Measurements from ENCODE around the gene SCART1. TPM values are rescaled to one million over a fixed set of nuclear protein-coding genes. Genes with fewer than 3 reads are reported as not detected.

SCART1 gene
- polyA plus RNA-seq, 1 donor: 2.3 TPM

GRCh38 chr10:133445268-133445732 is 8.4 kb upstream of the SCART1 start:
- Histone ChIP-seq H3K27me3 (ENCODE audit: control insufficient read depth, insufficient read depth, low read length) (no peaks in the 10 kb centered on the region), H3K27ac (ENCODE audit: low read length) (no peak overlapping the region), H3K4me1 (ENCODE audit: control insufficient read depth, insufficient read depth, low read length) (no peaks in the 10 kb centered on the region), H3K36me3 (ENCODE audit: control insufficient read depth, insufficient read depth, low read length) (no peaks in the 10 kb centered on the region), H3K9me3 (ENCODE audit: control insufficient read depth, low read depth, low read length) (peaks cover 20% of the 10 kb centered on the region), H3K4me3 (ENCODE audit: low read length) (no peak overlapping the region)
- no peak for DNase-seq
- WGBS (ENCODE audit: insufficient coverage, low lambda C conversion rate): no CpG with 5 or more reads among the region's 22 CpGs

DNA sequence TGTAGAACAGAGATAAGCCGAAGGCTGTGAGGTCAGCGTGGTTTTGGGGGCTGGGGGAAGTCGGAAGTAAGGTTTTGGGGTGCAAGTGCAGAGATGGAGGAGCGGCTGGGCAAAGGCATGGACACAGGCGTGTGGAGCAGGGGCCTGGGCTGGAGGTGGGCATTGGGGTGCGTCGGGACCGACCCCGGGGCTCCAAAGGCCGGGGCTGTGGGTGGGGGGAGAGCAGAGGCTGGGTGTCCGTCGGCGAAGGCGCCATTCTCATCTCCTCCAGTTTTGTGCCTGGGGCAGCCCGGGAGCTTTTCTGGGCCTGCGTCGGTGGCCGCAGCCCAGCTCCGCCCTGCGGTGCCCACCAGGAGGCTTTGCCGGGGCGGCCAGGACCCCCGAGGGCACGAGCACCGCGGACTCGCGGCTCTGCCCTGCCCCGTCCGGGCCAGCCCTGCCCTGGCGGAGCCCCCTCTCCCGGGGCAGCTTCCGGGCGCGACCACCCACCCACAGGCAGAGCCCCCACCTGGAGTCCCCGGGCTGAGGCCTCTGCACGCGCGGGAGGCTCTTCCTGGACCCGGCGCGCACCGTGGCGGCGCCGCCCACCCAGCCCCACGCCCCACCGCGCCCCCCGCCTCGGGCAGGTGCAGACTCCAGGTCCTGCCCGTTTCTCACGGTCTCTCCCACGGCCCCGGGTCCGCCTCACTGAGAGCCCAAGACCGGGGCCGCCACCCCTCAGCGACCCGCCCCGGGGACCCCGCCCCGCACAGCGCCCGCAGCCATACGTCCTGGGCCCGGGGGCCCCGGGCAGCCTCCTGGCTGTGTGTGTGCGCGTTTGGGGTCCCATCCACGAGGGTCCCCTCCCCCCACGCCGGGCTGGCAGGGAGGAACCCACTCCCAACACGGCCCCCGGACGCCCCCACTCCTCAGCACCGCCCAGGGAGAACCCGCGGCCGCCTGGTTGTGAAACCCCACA is 7.7 kb upstream of the SCART1 start:
- Histone ChIP-seq H3K4me1 (ENCODE audit: control insufficient read depth, insufficient read depth, low read length) (no peaks in the 10 kb centered on the region), H3K36me3 (ENCODE audit: control insufficient read depth, insufficient read depth, low read length) (no peaks in the 10 kb centered on the region), H3K27me3 (ENCODE audit: control insufficient read depth, insufficient read depth, low read length) (no peaks in the 10 kb centered on the region), H3K4me3 (ENCODE audit: low read length) (no peak overlapping the region), H3K9me3 (ENCODE audit: control insufficient read depth, low read depth, low read length) (peaks cover 20% of the 10 kb centered on the region), H3K27ac (ENCODE audit: low read length) (no peak overlapping the region)
- DNase-seq: no peak
- WGBS (ENCODE audit: insufficient coverage, low lambda C conversion rate): 80% methylated on average over 1 of the region's 80 CpGs

DNA sequence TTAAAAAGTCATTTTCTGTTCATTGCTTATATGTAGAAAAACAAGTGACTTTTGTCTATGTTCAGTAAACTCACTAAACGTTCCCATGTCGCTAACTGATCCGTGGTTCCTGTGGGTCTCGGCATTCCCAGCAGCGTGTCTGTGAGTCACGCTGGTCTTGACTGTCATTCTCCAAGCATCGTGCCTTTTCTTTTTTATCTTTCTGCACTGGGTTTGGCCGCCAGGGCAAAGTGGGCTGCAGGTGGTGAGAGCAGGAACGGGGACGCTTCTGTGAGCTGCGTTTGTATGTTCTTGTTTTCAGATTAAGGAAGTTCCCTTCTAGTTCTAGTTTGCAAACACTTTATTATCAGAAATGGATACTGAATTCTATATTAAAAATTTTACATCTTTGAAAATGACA is 6.8 kb upstream of the SCART1 start:
- no CpG with 5 or more reads among the region's 11 CpGs for WGBS (ENCODE audit: insufficient coverage, low lambda C conversion rate)
- Histone ChIP-seq H3K4me3 (ENCODE audit: low read length) (no peak overlapping the region), H3K27me3 (ENCODE audit: control insufficient read depth, insufficient read depth, low read length) (no peaks in the 10 kb centered on the region), H3K27ac (ENCODE audit: low read length) (no peak overlapping the region), H3K4me1 (ENCODE audit: control insufficient read depth, insufficient read depth, low read length) (no peaks in the 10 kb centered on the region), H3K36me3 (ENCODE audit: control insufficient read depth, insufficient read depth, low read length) (no peaks in the 10 kb centered on the region), H3K9me3 (ENCODE audit: control insufficient read depth, low read depth, low read length) (peaks cover 20% of the 10 kb centered on the region)
- DNase-seq: no peak

- no peaks in the 10 kb centered on the region for H3K4me1 ChIP-seq (ENCODE audit: control insufficient read depth, insufficient read depth, low read length)
- no peaks in the 10 kb centered on the region for H3K27me3 ChIP-seq (ENCODE audit: control insufficient read depth, insufficient read depth, low read length)
- peaks cover 20% of the 10 kb centered on the region for H3K9me3 ChIP-seq (ENCODE audit: control insufficient read depth, low read depth, low read length)
- H3K27ac ChIP-seq (ENCODE audit: low read length): no peak overlapping the region
- no peaks in the 10 kb centered on the region for H3K36me3 ChIP-seq (ENCODE audit: control insufficient read depth, insufficient read depth, low read length)
- H3K4me3 ChIP-seq (ENCODE audit: low read length): no peak overlapping the region
- DNase-seq: no peak
Observed at GRCh38 chr10:133448120-133448519, 5.6 kb upstream of the SCART1 start.

GRCh38 chr10:133451346-133451745 is 2.4 kb upstream of the SCART1 start:
- 61% methylated on average over 3 of the region's 4 CpGs for WGBS (ENCODE audit: insufficient coverage, low lambda C conversion rate)
- DNase-seq: no peak
- Histone ChIP-seq H3K4me1 (ENCODE audit: control insufficient read depth, insufficient read depth, low read length) (no peaks in the 10 kb centered on the region), H3K27ac (ENCODE audit: low read length) (no peak overlapping the region), H3K36me3 (ENCODE audit: control insufficient read depth, insufficient read depth, low read length) (no peaks in the 10 kb centered on the region), H3K27me3 (ENCODE audit: control insufficient read depth, insufficient read depth, low read length) (no peaks in the 10 kb centered on the region), H3K9me3 (ENCODE audit: control insufficient read depth, low read depth, low read length) (peaks cover 13% of the 10 kb centered on the region), H3K4me3 (ENCODE audit: low read length) (no peak overlapping the region)

DNA sequence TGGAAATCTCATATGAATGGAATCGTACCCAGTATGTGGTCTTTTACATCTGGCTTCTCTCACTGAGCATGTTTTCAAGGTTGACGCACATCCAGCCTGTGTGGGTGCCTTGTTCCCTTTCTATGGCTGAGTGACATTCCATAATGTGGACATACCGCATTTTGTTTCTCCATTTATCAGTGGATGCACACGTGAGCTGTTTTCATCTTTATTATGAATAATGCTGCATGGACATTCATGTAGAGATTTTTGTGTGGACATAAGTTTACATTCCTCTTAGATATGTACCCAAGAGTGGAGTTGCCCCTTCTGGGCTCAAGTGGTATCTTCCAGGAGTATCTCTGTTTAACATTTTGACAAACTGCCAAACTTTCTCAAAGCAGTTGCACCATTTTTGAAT is 1.3 kb upstream of the SCART1 start:
- Histone ChIP-seq H3K27ac (ENCODE audit: low read length) (no peak overlapping the region), H3K27me3 (ENCODE audit: control insufficient read depth, insufficient read depth, low read length) (no peaks in the 10 kb centered on the region), H3K4me1 (ENCODE audit: control insufficient read depth, insufficient read depth, low read length) (no peaks in the 10 kb centered on the region), H3K4me3 (ENCODE audit: low read length) (no peak overlapping the region), H3K36me3 (ENCODE audit: control insufficient read depth, insufficient read depth, low read length) (no peaks in the 10 kb centered on the region), H3K9me3 (ENCODE audit: control insufficient read depth, low read depth, low read length) (peaks cover 15% of the 10 kb centered on the region)
- no peak for DNase-seq
- WGBS (ENCODE audit: insufficient coverage, low lambda C conversion rate): no CpG with 5 or more reads among the region's 4 CpGs

DNA sequence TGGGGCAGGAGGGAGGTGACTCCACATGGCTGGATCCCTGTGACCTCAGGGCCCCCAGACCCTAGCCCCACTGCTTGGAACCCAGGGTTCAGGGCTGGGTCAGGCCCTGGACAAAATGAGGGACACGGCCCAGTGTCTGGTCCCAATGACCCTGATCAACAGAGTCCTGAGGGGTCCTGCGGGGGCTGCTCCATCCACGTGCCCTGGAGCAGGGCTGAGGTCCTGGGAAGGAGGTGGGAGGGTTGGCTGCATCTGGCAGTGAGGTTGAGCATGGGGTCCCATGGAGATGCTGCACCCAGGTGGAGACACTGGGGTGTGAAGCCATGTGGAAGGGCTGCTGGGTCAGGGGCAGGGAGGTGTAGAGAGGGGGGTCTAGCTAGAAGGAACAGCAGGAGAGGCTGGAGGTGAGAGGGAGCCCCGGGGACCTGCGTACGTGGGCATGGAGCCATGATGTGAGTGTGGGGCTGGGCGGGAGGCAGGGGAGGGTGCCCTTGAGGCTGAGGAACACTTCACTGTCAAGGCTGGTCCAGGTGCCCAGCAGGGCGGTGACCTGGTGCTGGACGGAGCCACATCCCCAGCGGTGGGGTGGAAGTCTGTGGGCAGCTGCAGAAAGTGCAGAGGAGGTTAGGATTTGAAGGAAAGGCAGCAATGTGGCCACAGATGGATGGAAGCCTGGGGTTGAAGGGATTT is 604 bp downstream of the SCART1 start:
- WGBS (ENCODE audit: insufficient coverage, low lambda C conversion rate): no CpG with 5 or more reads among the region's 10 CpGs
- Histone ChIP-seq H3K9me3 (ENCODE audit: control insufficient read depth, low read depth, low read length) (peaks cover 23% of the 10 kb centered on the region), H3K4me1 (ENCODE audit: control insufficient read depth, insufficient read depth, low read length) (no peaks in the 10 kb centered on the region), H3K36me3 (ENCODE audit: control insufficient read depth, insufficient read depth, low read length) (no peaks in the 10 kb centered on the region), H3K4me3 (ENCODE audit: low read length) (no peak overlapping the region), H3K27ac (ENCODE audit: low read length) (no peak overlapping the region), H3K27me3 (ENCODE audit: control insufficient read depth, insufficient read depth, low read length) (no peaks in the 10 kb centered on the region)
- DNase-seq: no peak

DNA sequence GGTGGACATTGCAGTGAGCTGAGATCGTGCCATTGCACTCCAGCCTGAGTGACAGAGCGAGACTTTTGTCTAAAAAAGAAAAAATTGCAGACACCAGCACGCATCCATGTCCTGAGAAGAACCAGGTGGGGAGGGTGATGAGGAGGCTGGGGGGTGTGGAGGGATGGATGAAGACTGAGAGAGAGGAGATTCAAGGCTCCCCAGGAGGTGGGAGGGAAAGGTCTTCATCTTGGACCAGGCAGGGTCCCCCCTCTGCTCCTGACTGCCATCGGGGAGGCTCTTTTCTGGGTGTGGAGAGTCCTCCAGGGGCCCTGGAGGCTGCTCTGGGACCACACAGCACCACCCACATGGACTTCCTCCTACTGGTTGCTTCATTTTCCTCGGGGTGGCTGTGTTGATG is 1.5 kb downstream of the SCART1 start:
- no CpG with 5 or more reads among the region's 5 CpGs for WGBS (ENCODE audit: insufficient coverage, low lambda C conversion rate)
- Histone ChIP-seq H3K27me3 (ENCODE audit: control insufficient read depth, insufficient read depth, low read length) (no peaks in the 10 kb centered on the region), H3K36me3 (ENCODE audit: control insufficient read depth, insufficient read depth, low read length) (no peaks in the 10 kb centered on the region), H3K4me3 (ENCODE audit: low read length) (no peak overlapping the region), H3K4me1 (ENCODE audit: control insufficient read depth, insufficient read depth, low read length) (no peaks in the 10 kb centered on the region), H3K9me3 (ENCODE audit: control insufficient read depth, low read depth, low read length) (peaks cover 27% of the 10 kb centered on the region), H3K27ac (ENCODE audit: low read length) (no peak overlapping the region)
- DNase-seq: no peak

DNA sequence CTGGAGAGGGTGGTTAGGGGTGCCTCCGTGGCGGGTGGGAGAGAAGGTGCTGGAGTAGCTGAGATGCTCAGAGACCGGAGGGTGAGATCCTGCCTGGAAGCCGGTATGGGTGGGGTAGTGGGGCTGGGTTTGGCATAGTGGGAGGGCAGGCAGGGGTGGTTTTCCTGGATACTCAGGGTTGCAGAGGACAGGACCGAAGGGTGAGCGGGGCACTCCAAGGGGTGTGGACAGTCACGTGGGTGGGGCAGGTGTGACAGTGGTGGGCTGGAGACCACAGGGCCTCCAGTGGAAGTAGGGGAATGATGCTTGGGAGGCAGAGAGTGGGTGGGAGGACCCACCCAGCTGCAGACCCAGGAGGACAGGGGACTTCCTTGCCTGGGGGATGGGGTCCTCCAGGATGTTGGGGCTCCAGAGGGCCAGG is 1.9 kb downstream of the SCART1 start:
- no peak overlapping the region for H3K4me3 ChIP-seq (ENCODE audit: low read length)
- no peaks in the 10 kb centered on the region for H3K4me1 ChIP-seq (ENCODE audit: control insufficient read depth, insufficient read depth, low read length)
- peaks cover 27% of the 10 kb centered on the region for H3K9me3 ChIP-seq (ENCODE audit: control insufficient read depth, low read depth, low read length)
- no peaks in the 10 kb centered on the region for H3K36me3 ChIP-seq (ENCODE audit: control insufficient read depth, insufficient read depth, low read length)
- DNase-seq: no peak
- H3K27me3 ChIP-seq (ENCODE audit: control insufficient read depth, insufficient read depth, low read length): no peaks in the 10 kb centered on the region
- no CpG with 5 or more reads among the region's 7 CpGs for WGBS (ENCODE audit: insufficient coverage, low lambda C conversion rate)
- H3K27ac ChIP-seq (ENCODE audit: low read length): no peak overlapping the region

- 60% methylated on average over 1 of the region's 46 CpGs for WGBS (ENCODE audit: insufficient coverage, low lambda C conversion rate)
- Histone ChIP-seq H3K9me3 (ENCODE audit: control insufficient read depth, low read depth, low read length) (peaks cover 27% of the 10 kb centered on the region), H3K4me1 (ENCODE audit: control insufficient read depth, insufficient read depth, low read length) (no peaks in the 10 kb centered on the region), H3K27me3 (ENCODE audit: control insufficient read depth, insufficient read depth, low read length) (no peaks in the 10 kb centered on the region), H3K4me3 (ENCODE audit: low read length) (no peak overlapping the region), H3K27ac (ENCODE audit: low read length) (no peak overlapping the region), H3K36me3 (ENCODE audit: control insufficient read depth, insufficient read depth, low read length) (no peaks in the 10 kb centered on the region)
- DNase-seq: no peak
Observed at GRCh38 chr10:133456041-133456951, 2.6 kb downstream of the SCART1 start.
